Measurements from ENCODE around the gene MAD1L1. TPM values are rescaled to one million over a fixed set of nuclear protein-coding genes. Genes with fewer than 3 reads are reported as not detected.

MAD1L1 gene
- total and polyA plus RNA-seq, 2 of the 8 experiments (the other 6 are each of a cell fraction or from before 2014, with no cell fraction given), result 40.4 to 44.6 TPM

- Histone ChIP-seq H2BK120ac (replicated peaks; ENCODE audit: low read depth, low read length) (no peak overlapping the region), H3K4me3 (ENCODE audit: extremely low read depth in 1 of 4, insufficient read depth in 2 of 4, low read depth in 3 of 4, low read length in 4 of 4) (no peak overlapping the region), H3K79me1 (ENCODE audit: low read depth, low read length) (peaks cover 4% of the 10 kb centered on the region; the same call in 1 of the 2 replicates), H2AK5ac (ENCODE audit: low read depth, low read length) (no peak overlapping the region), H3K4ac (replicated peaks; ENCODE audit: insufficient read length, low read depth, low read length) (no peak overlapping the region), H3K9ac (replicated peaks in 1 of 4; ENCODE audit: extremely low read depth in 1 of 4, low read depth in 3 of 4, low read length in 3 of 4) (no peak overlapping the region), H3K23ac (ENCODE audit: insufficient read length) (no peak overlapping the region), H3K27ac (ENCODE audit: low read depth, low read length) (no peak overlapping the region), H3K36me3 (ENCODE audit: control insufficient read depth in 2 of 4, insufficient read depth in 4 of 4, low read length in 3 of 4) (no peaks in the 10 kb centered on the region; a peak in 1 of 8 replicates), H3K27me3 (replicated peaks in 1 of 4; ENCODE audit: control insufficient read depth in 3 of 4, extremely low read depth in 1 of 4, insufficient read depth in 3 of 4, low read length in 3 of 4) (no peaks in the 10 kb centered on the region), H2AFZ (ENCODE audit: low read length) (no peak overlapping the region), H4K8ac (ENCODE audit: extremely low read depth, insufficient read depth, low read length) (no peak overlapping the region), H3K4me2 (ENCODE audit: insufficient read depth in 1 of 2, low read depth in 2 of 2, low read length in 2 of 2) (no peak overlapping the region), H3K23me2 (ENCODE audit: low read depth, low read length) (no peaks in the 10 kb centered on the region), H2BK15ac (ENCODE audit: low read length) (no peak overlapping the region), H3K56ac (replicated peaks; ENCODE audit: insufficient read length, low read depth, low read length) (no peak overlapping the region), H2BK20ac (ENCODE audit: low read length) (no peak overlapping the region), H3K14ac (ENCODE audit: insufficient read length) (no peak overlapping the region), H4K5ac (ENCODE audit: insufficient read length, low read depth, low read length) (no peak overlapping the region), H3K4me1 (replicated peaks in 1 of 4; ENCODE audit: control insufficient read depth in 3 of 4, insufficient read depth in 4 of 4, low read length in 3 of 4) (no peaks in the 10 kb centered on the region; a peak in 2 of 7 replicates), H2BK12ac (ENCODE audit: low read depth, low read length) (no peak overlapping the region), H4K91ac (replicated peaks; ENCODE audit: insufficient read length, low read length) (no peak overlapping the region), H4K20me1 (replicated peaks in 1 of 2; ENCODE audit: control insufficient read depth in 1 of 2, insufficient read depth in 2 of 2, low read length in 2 of 2) (peaks cover 0 to 3% of the 10 kb centered on the region in 2 experiments), H3K18ac (ENCODE audit: extremely low read depth, low read length) (no peak overlapping the region), H3K79me2 (ENCODE audit: control insufficient read depth in 1 of 2, insufficient read depth in 2 of 2, low read length in 2 of 2) (no peaks in the 10 kb centered on the region), H2BK5ac (ENCODE audit: low read depth, low read length) (no peak overlapping the region), H3K9me3 (ENCODE audit: insufficient read depth in 2 of 2, low read depth in 1 of 2, low read length in 1 of 2) (no peaks in the 10 kb centered on the region)
- FAIRE-seq, result no peak
- CTCF ChIA-PET (ENCODE audit: partially characterized antibody), result interaction anchor here (0.6 to 1.3 kb wide), 3 partner anchors 9 to 181 kb away, joined by 3 to 5 read pairs (median 3); no protein-coding TSS in a partner anchor
- DNase-seq (ENCODE audit: low read depth in 1 of 2, low spot score in 2 of 2), result no peak
- POLR2A ChIA-PET (ENCODE audit: partially characterized antibody), result no interaction called here
- 93% methylated on average over 31 of the region's 34 CpGs; no CpG with 5 or more reads in 1 of the 2 experiments for WGBS, 2 experiments (ENCODE audit: extremely low coverage in 1 of 2, insufficient coverage in 1 of 2, insufficient read length in 1 of 2, insufficient replicate concordance in 2 of 2, low coverage in 1 of 2, low lambda C conversion rate in 2 of 2, missing lambda C conversion rate in 1 of 2)
- TF ChIP-seq NANOG (IDR thresholded peaks at IDR 0.05; ENCODE audit: insufficient read depth, low read depth, low read length, poor library complexity, severe bottlenecking) (no peak), CBX8 (IDR thresholded peaks at IDR 0.05; ENCODE audit: borderline replicate concordance, low read depth, low read length) (no peak), CBX5 (IDR thresholded peaks at IDR 0.05; ENCODE audit: low read depth, low read length) (no peak), SIN3A (conservative IDR thresholded peaks at IDR 0.05 in 1 of 2, IDR thresholded peaks at IDR 0.05 in 1 of 2; ENCODE audit: low read depth in 1 of 2, low read length in 2 of 2) (no peak), CEBPB (IDR thresholded peaks at IDR 0.05; ENCODE audit: low read depth, low read length) (no peak), BACH1 (IDR thresholded peaks at IDR 0.05; ENCODE audit: low read length) (no peak), HDAC2 (IDR thresholded peaks at IDR 0.05; ENCODE audit: borderline replicate concordance in 1 of 2, low read depth in 2 of 2, low read length in 2 of 2) (no peak), BRCA1 (IDR thresholded peaks at IDR 0.05; ENCODE audit: low read depth, low read length) (no peak), RNF2 (IDR thresholded peaks at IDR 0.05; ENCODE audit: borderline replicate concordance, low read depth, low read length, missing control alignments, poor library complexity, severe bottlenecking) (no peak)
Measured at GRCh38 chr7:2013381-2014311, 219.1 kb downstream of the MAD1L1 start.
